ENCODE measurements around the gene PDE8B. TPM values are rescaled to one million over a fixed set of nuclear protein-coding genes. Genes with fewer than 3 reads are reported as not detected.

PDE8B gene
- total RNA-seq, 1 donor from 2014 or later = not detected

DNA sequence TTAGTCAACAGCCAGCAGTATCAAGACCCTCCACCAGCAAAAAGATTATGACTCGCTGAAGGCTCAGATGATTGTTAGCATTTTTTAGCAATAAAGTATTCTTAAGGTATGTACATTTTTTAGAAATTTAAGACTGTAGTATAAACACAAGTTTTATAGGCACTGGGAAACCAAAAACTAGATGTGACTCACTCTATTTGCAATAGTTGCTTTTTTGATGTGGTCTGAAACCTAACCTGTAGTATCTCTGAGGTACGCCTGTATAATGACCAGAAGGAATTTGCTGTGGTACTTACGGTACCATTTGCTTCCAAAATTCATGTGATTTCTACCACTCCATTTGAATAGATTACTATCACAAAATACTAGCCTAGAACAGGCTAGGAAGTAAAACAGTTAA lies 220.8 kb downstream of the PDE8B start:
- peaks cover 75% of the 10 kb centered on the region for H3K36me3 Mint-ChIP-seq (ENCODE audit: low read depth)
- no peak overlapping the region for H3K4me3 Mint-ChIP-seq
- DNase-seq (no peak), ATAC-seq (ENCODE audit: low read depth) (no peak)
- intact Hi-C loops (cut with micrococcal nuclease) = no loop called here
- TF ChIP-seq, protein P1, sequence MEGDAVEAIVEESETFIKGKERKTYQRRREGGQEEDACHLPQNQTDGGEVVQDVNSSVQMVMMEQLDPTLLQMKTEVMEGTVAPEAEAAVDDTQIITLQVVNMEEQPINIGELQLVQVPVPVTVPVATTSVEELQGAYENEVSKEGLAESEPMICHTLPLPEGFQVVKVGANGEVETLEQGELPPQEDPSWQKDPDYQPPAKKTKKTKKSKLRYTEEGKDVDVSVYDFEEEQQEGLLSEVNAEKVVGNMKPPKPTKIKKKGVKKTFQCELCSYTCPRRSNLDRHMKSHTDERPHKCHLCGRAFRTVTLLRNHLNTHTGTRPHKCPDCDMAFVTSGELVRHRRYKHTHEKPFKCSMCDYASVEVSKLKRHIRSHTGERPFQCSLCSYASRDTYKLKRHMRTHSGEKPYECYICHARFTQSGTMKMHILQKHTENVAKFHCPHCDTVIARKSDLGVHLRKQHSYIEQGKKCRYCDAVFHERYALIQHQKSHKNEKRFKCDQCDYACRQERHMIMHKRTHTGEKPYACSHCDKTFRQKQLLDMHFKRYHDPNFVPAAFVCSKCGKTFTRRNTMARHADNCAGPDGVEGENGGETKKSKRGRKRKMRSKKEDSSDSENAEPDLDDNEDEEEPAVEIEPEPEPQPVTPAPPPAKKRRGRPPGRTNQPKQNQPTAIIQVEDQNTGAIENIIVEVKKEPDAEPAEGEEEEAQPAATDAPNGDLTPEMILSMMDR (IDR thresholded peaks at IDR 0.05) = no peak
- no peaks in the 10 kb centered on the region for H3K4me1 Mint-ChIP-seq
- no peaks in the 10 kb centered on the region for H3K9me3 Mint-ChIP-seq
- ChIA-PET POLR2A (no interaction called here), CTCF (no interaction called here)
- no peaks in the 10 kb centered on the region for H3K27me3 Mint-ChIP-seq
- H3K27ac Mint-ChIP-seq = no peak overlapping the region

DNA sequence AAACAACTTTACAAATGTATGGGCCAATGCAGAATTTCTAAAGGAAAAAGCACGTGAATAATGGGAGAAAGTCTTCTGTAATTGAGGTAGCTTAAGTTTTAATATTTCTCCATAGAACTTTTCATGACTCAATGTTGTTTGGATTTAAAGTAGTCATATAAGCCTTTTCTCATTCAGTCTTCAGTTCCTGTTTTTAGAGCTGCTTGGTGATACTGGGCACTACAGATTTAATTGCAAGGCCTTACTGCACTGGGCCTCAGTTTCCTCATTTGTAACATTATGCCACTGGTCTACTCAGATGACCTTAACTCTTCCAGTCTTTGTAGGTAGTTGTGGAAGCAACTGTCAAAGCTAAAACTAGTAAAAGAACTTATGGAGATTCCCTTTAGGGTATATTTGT lies 221.2 kb downstream of the PDE8B start:
- ChIA-PET POLR2A (no interaction called here), CTCF (no interaction called here)
- Mint-ChIP-seq H3K27ac (no peak overlapping the region), H3K4me3 (no peak overlapping the region), H3K27me3 (no peaks in the 10 kb centered on the region), H3K36me3 (ENCODE audit: low read depth) (peaks cover 75% of the 10 kb centered on the region), H3K9me3 (no peaks in the 10 kb centered on the region), H3K4me1 (no peaks in the 10 kb centered on the region)
- DNase-seq (no peak), ATAC-seq (ENCODE audit: low read depth) (no peak)
- intact Hi-C loops (cut with micrococcal nuclease) = no loop called here
- TF ChIP-seq, protein P1 (IDR thresholded peaks at IDR 0.05) = no peak

DNA sequence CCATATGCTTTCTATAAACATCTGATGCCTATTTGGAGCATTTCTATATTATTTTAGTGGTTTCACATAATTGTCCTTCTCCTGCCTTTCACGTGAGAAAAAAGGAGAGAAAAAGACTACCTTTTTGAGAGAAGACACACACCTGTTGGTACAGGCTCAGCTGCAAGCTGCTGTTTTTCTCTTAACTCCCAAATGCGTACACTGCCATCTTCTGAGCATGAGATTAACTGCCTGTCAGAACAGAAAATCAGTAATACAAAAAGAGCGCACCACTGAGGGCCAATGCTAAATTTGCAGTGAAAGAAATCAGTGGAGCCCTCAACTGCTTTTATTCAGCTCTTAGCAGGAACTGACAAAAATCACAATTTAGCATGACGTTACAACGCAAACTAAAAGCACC lies 226.7 kb downstream of the PDE8B start:
- ChIA-PET POLR2A (no interaction called here), CTCF (no interaction called here)
- H3K9me3 Mint-ChIP-seq = no peaks in the 10 kb centered on the region
- H3K4me3 Mint-ChIP-seq = no peak overlapping the region
- TF ChIP-seq, protein P1 (IDR thresholded peaks at IDR 0.05) = no peak
- no peak for ATAC-seq (ENCODE audit: low read depth)
- DNase-seq = no peak
- peaks cover 79% of the 10 kb centered on the region for H3K36me3 Mint-ChIP-seq (ENCODE audit: low read depth)
- H3K4me1 Mint-ChIP-seq = no peaks in the 10 kb centered on the region
- no peaks in the 10 kb centered on the region for H3K27me3 Mint-ChIP-seq
- no peak overlapping the region for H3K27ac Mint-ChIP-seq
- intact Hi-C loops (cut with micrococcal nuclease) = loop anchor here (5.0 kb wide), 1 partner anchor 295 kb away; no protein-coding TSS in a partner anchor

DNA sequence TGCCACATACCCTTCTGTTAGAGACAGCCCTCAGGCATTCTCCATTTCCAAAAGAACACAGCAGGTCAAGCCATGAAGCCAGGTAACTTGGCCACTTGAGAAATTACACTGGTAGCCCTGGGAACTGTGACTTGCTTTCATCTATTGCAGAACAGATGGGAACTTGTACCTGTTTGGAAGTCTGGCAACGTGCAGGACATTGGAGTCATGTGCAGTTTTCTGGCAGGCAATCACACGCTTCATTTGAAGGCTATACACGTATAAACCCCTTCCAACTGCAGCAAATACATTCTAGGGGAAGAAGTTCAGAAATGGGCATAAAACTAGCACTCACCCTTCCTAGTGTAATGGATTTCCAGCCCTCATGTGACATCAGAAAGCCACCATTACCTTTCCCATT lies 227.6 kb downstream of the PDE8B start:
- ATAC-seq (ENCODE audit: low read depth) = no peak
- no peak for DNase-seq
- CTCF ChIA-PET = no interaction called here
- Mint-ChIP-seq H3K27ac (no peak overlapping the region), H3K4me3 (no peak overlapping the region), H3K4me1 (no peaks in the 10 kb centered on the region), H3K9me3 (no peaks in the 10 kb centered on the region), H3K36me3 (ENCODE audit: low read depth) (peaks cover 72% of the 10 kb centered on the region), H3K27me3 (no peaks in the 10 kb centered on the region)
- TF ChIP-seq, protein P1 (IDR thresholded peaks at IDR 0.05) = no peak
- POLR2A ChIA-PET = no interaction called here
- intact Hi-C loops (cut with micrococcal nuclease) = loop anchor here (5.0 kb wide), 1 partner anchor 296 kb away; no protein-coding TSS in a partner anchor

DNA sequence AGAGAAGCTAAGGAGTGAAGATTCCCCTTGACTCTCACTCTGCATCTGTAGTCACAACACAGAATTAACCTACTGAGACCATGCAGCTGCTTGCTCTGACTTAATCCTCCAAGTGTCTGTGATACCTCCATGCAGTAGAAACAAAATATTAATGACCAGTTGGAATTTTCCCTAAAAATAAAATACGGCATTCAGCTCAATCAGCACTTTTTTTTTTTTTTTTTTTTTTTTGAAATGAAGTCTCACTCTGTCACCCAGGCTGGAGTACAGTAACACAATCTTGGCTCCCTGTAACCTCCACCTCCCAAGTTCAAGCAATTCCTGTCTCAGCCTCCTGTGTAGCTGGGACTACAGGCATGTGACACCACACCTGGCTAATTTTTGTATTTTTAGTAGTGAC lies 233.2 kb downstream of the PDE8B start:
- Mint-ChIP-seq H3K27me3 (no peaks in the 10 kb centered on the region), H3K27ac (no peak overlapping the region), H3K9me3 (peaks cover 7% of the 10 kb centered on the region), H3K4me1 (no peaks in the 10 kb centered on the region), H3K4me3 (no peak overlapping the region), H3K36me3 (ENCODE audit: low read depth) (peaks cover 71% of the 10 kb centered on the region)
- intact Hi-C loops (cut with micrococcal nuclease) = no loop called here
- DNase-seq (no peak), ATAC-seq (ENCODE audit: low read depth) (no peak)
- CTCF ChIA-PET = no interaction called here
- TF ChIP-seq, protein P1 (IDR thresholded peaks at IDR 0.05) = no peak
- POLR2A ChIA-PET = no interaction called here

Data from activated B cell treated with CpG ODN at 0.5 μM for 24 hours (primary cell).